Activated CD8-positive, alpha-beta memory T cell treated with anti-CD3 and anti-CD28 coated beads, Interleukin-2, amount 50 U/mL, for 48 hours (primary cell): ENCODE data around the gene TBR1.

Experiments
- DNase-seq: peaks from one replicate; pipeline ENCODE4 v3.0.0-alpha.2; 2020

The TBR1 gene

DNA sequence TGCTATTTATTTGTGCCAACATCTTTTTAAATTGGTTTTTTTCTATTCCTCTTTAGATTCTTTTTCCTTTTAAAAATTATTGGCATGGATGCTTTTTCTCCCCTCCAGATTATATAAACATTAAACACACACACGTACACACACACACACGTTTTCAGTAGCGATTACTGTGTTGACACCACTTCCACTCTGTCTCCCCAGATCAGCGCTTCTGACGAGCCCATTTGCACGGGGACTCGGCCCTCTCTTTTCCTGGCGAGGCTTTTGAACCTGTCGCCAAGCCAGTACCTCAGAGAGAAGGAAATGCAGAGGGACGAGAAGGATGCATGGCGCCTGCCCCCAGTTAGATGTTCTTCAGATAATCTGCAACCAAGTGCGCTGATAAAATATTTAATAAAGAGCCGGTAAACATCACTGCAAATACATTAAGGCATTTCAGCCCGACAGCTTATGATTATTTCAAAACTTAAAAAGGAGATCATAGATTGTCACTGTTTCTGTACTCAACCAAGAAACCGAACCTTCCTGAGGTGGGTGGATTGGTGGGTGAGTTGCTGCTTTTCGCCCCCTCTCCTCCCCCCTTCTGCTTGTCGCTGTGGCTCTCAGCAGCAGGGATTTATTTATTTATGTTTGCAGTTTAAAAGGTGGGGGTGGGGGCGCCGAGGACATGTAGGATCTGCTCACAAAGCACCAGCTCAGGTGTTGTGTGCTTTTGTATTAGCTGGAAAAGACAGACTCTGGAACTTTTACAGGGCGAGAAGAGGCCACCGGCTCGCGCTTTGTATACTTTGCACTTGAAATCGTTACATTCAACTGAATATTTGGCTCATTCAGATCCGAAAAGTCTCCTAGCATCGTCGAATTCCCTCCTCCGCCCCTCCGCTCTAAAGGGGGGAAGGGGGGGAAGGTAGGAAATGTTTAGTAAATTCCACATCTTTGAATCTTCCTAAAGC, 787 bp upstream of the TBR1 start:
- DNase-seq: peak; percentile 57

DNA sequence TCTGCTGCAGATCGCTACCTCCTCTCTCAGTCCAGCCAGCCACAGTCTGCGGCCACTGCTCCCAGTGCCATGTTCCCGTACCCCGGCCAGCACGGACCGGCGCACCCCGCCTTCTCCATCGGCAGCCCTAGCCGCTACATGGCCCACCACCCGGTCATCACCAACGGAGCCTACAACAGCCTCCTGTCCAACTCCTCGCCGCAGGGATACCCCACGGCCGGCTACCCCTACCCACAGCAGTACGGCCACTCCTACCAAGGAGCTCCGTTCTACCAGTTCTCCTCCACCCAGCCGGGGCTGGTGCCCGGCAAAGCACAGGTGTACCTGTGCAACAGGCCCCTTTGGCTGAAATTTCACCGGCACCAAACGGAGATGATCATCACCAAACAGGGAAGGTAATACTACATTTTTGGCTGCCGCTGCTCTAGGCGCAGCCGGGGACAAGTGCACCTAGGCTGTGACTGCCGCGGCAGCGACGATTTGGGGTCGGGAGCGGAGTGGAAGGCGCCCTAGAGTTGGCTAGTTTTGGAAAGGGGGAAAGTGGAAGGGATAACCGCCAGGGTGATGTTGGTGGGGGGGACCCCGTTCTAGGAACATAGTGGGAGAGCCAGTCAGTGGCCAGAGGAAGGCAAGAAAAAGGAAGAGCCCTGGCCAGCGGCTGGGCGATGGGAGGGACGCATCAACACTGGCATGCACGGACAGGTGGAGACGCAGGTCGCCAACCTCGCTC, 776 bp downstream of the TBR1 start:
- DNase-seq: peak; percentile 64

DNA sequence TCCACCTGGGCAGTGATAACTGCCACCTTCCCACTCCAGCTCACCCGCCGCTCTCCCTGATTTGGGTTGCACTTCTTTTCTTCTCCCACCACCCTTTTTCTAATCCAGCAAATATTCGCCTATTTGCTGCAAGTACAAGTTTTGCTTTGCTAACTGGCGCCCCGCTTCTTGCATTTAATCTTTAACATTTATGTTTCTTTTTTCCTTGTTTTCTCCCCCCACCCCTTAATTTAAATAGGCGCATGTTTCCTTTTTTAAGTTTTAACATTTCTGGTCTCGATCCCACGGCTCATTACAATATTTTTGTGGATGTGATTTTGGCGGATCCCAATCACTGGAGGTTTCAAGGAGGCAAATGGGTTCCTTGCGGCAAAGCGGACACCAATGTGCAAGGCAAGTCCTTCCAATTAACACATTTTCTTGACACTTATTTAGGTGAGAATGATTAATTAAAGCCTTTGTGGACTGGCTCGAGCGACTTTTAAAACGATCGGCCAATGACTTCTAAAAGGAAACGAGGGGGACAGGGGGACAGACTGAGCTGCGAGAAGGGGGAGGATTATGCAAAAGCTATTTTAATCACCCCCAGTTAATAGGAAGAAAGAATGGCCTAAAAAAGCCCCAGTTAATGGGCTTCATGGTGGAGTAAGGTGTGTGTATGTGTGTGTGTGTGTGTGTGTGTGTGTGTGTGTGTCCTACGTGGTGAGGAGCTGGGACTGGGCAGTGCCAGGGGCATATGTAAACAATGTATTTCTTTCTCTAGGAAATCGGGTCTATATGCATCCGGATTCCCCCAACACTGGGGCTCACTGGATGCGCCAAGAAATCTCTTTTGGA, 1.6 kb downstream of the TBR1 start:
- no peak for DNase-seq

DNA sequence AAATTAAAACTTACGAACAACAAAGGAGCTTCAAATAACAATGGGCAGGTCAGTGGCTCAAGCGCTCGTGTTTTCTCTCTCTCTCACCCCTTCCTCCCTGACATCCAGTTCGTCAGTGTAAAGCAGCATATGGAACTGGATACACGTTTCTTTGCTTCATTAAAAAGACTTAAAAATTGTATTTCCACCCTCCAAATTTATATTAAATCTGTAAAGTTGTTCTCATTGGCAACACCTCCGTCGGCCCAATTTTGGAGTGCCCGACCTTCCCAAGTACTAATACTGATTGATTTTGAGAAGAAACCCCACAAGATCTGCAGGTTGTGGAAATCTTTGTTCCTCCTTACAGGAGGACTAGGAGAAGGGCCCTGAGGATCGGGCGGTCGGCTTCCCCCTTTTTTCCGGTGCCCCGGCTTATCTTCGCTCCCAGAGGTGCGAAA, 2.2 kb downstream of the TBR1 start:
- DNase-seq: no peak

DNA sequence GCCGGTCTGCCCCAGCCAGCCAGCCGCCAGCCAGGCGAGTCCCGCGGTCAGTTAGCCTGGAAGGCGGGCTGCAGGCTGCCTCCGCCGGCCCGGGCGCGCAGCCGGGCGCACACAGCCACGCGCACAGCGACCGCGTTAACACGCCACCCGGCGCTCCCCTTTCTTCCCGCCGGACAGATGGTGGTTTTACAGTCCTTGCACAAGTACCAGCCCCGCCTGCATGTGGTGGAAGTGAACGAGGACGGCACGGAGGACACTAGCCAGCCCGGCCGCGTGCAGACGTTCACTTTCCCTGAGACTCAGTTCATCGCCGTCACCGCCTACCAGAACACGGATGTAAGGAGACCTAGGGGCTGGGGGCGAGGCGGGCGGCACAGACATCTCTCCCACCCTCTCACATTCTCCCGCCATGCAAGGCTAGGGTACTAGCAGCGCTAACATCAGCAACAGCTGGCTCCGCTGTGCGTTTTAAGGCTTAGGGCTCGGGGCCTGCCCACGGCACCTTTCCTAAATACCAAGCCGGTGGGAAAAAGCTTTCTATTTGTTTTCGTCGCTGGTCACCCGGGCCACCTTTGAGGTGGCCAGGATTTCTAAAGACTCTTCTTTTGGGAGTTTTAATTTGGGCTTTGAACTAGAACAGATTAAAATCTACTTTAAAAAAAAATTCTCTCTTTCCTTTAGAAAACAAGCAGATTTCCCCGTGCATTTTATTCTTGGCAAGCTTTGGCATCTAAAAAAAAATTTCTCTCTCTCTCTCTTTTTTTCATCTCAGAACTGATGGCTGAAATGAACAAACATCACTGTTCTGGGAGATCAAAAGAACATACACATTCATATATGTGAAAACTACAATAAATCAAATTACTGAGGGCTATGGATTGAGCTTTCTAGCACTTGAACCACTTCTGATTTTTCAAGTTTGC, 2.9 kb downstream of the TBR1 start:
- peak; percentile 58 for DNase-seq

DNA sequence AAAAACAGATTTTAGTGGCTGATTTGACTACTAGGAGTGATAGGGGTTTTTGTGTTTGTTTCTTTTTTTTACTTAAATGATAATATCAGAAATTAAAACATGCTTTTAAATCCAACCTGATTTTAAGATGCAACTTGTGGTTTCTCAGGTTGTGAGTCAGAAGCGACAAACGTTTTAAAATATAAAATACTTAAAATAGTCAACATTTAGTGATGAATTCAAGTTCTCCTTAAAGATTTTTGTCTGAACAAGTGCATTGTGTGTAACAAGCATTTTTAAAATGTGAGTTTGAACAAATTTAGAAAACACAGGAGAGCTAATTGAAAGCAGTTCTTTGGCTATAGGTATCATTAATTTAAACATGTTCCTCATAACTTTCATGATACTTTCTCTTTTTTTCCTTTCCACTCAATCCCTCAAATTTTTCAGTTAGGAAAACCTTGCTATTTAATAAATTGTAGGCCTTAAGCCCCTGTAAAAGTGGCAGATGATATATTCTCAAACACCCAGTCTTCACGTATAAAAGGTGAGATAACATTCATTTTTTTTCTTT, 3.6 kb downstream of the TBR1 start:
- DNase-seq: no peak

DNA sequence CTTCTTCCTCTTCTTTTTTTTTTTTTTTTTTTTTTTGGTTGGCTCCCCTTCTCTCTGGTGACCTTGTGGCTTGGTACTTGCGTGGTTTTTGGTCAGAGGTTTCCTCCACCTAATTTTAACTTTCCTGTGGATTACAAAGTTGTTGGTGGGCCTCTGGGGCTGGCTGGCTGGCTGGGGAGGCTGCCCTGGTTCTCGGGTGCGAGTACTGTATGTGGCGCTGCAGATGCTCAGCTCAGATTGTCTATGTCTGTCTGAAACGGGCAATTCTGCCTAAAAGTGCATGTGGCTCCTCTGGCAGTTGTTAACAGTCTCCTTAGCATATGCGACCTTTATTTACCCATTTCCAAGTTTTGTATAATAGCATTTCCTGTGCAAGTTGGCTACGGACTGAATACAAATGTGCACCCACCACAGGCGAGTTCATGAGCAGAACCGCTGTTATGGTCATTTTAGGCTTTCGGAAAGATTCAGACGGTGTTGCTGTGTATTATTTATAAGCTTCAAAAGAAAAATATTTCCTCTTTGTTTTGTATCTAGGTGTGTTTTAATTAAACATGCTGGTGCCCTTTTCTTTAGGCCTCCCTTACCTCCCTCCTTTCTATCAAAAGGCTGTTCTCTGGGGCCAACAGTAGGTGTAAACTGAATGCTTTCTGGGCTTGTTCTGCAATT, 4.4 kb downstream of the TBR1 start:
- DNase-seq: no peak

DNA sequence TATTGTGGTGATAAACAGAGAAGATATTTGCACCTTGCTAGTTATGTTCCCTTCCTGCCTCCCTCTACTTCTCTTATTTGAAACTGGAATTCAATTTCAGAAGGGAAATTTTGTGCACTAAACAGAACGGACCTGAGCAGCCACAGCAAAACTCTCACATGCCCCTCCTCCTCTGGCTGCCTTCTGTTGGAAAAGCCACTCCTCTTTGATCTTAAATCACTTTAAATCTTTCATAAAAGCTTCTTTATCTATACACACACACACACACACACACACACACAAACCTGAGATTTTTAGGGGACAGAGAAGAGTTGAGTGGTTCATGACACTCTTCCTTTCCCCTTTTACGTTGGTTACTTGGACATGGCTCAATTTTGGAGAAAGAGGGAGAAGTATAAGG, 5.6 kb downstream of the TBR1 start:
- no peak for DNase-seq

DNA sequence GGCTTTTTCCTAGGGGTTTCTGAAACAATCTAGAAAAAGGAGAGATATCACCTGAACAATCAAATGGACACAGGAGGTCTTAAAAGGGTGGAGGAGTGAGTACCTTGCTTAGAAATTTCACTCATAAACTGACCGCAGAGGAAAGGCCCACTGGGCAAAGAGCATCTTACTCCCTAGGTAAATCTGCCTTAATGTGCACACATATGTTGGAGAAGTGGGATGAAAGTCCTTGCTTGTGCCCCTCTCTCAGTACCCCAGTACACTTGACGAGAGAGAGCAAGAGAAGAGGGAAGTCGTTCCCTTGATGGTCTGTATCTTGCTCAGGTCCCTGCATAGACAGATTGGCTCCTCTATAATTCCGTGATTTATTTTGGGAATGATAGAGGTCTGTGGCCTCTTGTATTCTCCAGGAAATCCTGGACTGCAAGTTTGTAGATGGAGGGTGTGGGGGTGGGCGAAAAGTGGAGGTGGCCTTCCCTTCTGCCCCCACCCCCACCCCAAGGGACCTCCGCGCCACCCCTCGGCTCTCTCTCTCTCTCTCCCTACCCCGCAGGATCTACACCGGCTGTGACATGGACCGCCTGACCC, 6.8 kb downstream of the TBR1 start:
- DNase-seq: no peak

DNA sequence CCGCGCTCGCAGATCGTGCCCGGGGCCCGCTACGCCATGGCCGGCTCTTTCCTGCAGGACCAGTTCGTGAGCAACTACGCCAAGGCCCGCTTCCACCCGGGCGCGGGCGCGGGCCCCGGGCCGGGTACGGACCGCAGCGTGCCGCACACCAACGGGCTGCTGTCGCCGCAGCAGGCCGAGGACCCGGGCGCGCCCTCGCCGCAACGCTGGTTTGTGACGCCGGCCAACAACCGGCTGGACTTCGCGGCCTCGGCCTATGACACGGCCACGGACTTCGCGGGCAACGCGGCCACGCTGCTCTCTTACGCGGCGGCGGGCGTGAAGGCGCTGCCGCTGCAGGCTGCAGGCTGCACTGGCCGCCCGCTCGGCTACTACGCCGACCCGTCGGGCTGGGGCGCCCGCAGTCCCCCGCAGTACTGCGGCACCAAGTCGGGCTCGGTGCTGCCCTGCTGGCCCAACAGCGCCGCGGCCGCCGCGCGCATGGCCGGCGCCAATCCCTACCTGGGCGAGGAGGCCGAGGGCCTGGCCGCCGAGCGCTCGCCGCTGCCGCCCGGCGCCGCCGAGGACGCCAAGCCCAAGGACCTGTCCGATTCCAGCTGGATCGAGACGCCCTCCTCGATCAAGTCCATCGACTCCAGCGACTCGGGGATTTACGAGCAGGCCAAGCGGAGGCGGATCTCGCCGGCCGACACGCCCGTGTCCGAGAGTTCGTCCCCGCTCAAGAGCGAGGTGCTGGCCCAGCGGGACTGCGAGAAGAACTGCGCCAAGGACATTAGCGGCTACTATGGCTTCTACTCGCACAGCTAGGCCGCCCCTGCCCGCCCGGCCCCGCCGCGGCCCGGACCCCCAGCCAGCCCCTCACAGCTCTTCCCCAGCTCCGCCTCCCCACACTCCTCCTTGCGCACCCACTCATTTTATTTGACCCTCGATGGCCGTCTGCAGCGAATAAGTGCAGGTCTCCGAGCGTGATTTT, 7.6 kb downstream of the TBR1 start:
- DNase-seq: peak; percentile 59

DNA sequence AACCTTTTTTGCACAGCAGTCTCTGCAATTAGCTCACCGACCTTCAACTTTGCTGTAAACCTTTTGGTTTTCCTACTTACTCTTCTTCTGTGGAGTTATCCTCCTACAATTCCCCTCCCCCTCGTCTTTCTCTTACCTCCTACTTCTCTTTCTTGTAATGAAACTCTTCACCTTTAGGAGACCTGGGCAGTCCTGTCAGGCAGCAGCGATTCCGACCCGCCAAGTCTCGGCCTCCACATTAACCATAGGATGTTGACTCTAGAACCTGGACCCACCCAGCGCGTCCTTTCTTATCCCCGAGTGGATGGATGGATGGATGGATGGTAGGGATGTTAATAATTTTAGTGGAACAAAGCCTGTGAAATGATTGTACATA, 8.3 kb downstream of the TBR1 start:
- peak; percentile 58 for DNase-seq

DNA sequence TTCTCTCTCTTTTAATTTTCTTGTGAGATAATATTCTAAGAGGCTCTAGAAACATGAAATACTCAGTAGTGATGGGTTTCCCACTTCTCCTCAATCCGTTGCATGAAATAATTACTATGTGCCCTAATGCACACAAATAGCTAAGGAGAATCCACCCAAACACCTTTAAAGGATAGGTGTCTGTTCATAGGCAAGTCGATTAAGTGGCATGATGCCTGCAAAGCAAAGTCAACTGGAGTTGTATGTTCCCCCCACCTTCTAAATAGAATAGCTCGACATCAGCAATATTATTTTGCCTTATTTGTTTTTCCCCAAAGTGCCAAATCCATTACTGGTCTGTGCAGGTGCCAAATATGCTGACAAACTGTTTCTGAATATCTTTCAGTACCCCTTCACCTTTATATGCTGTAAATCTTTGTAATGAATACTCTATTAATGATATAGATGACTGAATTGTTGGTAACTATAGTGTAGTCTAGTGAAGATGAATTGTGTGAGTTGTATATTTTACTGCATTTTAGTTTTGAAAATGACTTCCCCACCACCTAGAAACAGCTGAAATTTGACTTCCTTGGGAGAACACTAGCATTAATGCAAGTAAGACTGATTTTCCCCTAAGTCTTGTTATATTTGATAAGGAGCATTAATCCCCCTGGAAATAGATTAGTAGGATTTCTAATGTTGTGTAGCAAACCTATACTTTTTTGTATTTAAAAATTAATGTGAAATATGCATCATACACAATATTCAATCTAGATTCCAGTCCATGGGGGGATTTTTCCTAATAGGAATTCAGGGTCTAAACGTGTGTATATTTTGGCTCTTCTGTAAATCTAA, 9.0 kb downstream of the TBR1 start:
- DNase-seq: no peak

DNA sequence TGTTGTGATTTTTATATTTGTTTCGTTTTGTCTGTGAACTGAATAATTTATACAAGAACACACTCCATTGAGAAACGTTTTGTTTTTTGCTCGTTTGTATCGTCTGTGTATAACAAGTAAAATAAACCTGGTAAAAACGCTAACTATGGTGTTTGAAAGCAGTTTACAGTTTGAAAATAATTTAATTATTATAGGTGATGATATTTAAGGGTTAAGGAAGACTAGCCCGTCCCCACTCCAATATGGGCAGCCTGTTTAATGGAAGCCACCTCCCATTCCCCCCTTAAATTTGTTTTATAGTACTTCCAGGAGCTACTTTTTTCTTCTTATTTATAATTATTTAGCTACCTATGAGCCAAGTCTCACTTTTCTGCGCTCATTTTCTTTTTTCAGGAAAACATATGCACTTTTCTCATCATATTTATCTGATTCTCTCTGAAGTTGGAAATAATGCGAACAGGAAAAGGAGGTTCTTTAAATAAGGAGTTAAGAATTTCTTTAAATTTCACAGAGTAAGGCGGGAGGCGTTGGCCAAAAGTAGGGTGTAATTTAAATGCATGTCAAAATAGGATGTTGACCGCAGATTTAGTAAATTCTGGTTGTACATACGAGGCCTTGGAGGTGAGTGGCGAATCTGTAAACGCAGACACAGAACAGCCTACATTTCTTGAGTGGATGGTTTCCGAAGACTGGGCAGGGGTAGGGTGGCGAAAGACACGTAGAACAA, 9.8 kb downstream of the TBR1 start:
- DNase-seq: no peak

DNA sequence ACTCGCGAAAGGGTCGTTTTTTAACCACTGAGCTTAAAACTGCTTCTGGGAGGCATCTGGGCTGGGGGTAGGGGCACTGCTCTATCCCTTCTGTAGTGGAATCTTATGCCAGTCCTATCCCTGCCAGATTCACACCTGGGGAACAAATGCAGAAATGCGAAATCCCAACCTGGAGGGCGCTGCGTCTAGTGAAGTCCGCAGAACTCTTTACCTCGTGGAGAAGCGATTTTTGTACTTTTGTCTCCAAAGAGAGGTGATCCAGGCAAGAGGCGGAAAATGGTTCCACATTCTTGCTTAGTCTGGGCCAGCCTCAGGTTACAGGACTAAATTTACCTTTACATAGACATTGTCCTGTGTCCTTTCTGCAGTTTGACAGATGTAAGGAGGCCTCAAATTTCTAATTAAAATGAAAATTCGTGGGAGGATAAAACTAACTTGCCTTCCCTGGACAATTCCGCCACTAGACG, 10.4 kb downstream of the TBR1 start:
- no peak for DNase-seq

DNA sequence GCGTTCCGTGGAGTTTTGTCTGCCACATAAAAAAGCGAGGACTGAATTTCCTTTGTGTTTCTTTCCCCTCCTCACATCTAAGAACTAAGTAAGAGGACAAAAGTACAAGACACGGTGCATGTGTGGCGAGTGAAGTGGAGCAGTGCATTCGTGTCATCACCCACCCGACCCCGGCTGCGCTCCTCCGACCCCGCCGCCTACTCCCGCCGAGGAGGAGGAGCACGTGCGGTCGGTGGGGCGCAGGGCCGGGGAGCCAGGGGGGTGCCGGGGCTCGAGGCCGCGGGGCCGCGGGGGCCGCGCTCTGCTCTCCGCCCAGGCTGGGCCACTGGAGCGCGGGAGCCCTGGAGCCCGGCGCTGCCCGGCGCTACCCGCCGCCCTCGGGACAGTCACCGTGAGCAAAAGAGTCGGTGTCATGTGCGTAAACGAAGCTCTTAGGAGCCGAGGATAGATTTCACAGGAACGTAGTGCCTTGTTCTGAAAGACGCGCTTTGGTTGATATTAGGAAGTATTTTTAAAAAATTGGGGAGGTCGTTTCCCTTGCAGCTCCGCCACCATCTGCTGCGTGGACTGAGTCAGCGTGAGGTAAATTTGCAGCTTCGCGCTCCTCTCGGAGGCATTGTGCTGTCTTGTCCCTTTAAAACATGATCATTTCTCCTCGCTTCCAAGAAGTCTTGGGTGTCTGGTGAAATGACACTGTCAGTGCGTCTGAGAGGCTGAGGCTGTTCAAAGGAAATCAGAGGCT, 11.0 kb downstream of the TBR1 start:
- DNase-seq: peak; percentile 55

DNA sequence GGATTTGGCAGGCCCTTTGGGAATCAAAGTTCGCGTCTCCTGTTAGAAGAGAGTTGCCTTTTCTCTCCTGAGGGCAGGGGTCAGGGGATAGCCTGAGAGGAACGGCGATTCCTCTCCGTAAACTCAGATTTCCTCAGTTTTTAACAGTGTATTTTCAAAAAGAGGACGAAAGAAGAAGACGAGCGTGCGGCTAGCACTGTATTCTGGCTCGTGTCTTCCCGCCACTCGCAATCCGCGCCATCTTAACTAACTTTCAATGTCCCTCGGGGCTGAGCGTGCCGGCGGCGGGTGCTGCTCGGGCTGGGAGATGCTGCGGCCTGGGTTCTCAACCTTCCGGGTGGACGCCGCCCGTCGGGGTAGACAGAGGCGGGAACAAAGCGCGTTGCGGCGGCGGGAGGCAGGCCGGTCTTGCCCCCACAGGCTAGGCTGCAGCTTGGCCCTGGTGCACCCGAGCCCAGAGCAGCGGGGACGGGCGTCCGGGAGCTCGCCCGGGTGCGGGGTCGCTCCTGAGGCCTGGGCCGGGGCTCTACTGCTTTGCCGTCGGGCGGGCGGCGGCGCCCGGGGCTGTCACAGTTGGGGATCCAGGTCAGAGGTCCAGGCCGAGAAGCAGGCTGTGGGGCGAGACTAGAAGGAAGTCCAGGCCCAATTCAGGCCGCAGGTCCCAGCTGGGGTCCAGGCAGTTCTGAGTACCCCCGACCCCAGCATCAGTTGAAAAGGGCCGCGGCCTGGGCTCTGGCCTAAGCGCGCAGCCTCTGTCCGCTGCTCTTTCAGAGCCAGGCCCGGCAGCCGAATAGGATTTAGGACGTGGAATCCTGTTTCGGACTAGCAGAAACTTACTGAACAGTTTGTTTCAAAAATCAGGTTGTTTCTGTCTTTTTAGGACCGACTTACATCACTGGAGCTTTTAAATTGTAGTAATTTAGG, 11.8 kb downstream of the TBR1 start:
- peak; percentile 54 for DNase-seq
